Caco-2 (cell line): ENCODE measurements around the gene ITPR1. TPM values are rescaled to one million over a fixed set of nuclear protein-coding genes. Genes with fewer than 3 reads are reported as not detected.

Experiments
- BruUV-seq: library from RNA; stranded (reverse); fragments of 400-500 nt; replicated peaks from 2 replicates; lab custom pipeline; 2021; lab: Mats Ljungman, UMichigan
- CTCF ChIA-PET: fragments of 300-600 bp; sonication (Branson Sonifier 250); formaldehyde crosslinking; loops from one replicate; lab custom pipeline; 2022; ENCODE audit warnings: antibody characterized with exemption; lab: Charles Lee
- POLR2A ChIA-PET: fragments of 300-600 bp; sonication (Branson Sonifier 250); formaldehyde crosslinking; loops from one replicate; lab custom pipeline; 2022; ENCODE audit warnings: antibody characterized with exemption; lab: Charles Lee
- DNase-seq, 2 experiments: peaks; one replicate each; pipeline versions ENCODE4 v3.0.0 to v3.0.0-alpha.2; 2020 to 2022
- H3K27me3 ChIP-seq: replicated peaks from 2 replicates; pipeline ENCODE4 v1.6.0; 2011; ENCODE audit warnings: low read length; ENCODE audit not compliant: control insufficient read depth, insufficient read depth
- H3K36me3 ChIP-seq: 2 replicates; pipeline ENCODE4 v1.5.1; 2011; ENCODE audit warnings: low read length; ENCODE audit not compliant: control insufficient read depth, insufficient read depth
- H3K4me1 ChIP-seq: fragments of 250-450 bp; sonication (Bioruptor Pico); 2 replicates; pipeline ENCODE4 v1.5.1; 2020; ENCODE audit warnings: mild to moderate bottlenecking
- H3K4me3 ChIP-seq: 2 replicates; pipeline ENCODE4 v1.5.1; 2011; ENCODE audit warnings: low read depth, mild to moderate bottlenecking, control low read depth, low read length
- H3K9me3 ChIP-seq: fragments of 250-450 bp; sonication (Bioruptor Pico); 2 replicates; pipeline ENCODE4 v1.5.1; 2020; ENCODE audit warnings: mild to moderate bottlenecking, moderate library complexity
- H3K27ac Mint-ChIP-seq: one replicate; pipeline ENCODE4 v1.8.0; 2022; ENCODE audit warnings: mixed read lengths; ENCODE audit not compliant: unreplicated experiment
- H3K27me3 Mint-ChIP-seq: one replicate; pipeline ENCODE4 v1.8.0; 2022; ENCODE audit warnings: mixed read lengths; ENCODE audit not compliant: insufficient read depth, unreplicated experiment
- H3K36me3 Mint-ChIP-seq: one replicate; pipeline ENCODE4 v1.8.0; 2022; ENCODE audit warnings: mild to moderate bottlenecking, mixed read lengths; ENCODE audit not compliant: insufficient read depth, unreplicated experiment
- H3K4me1 Mint-ChIP-seq: one replicate; pipeline ENCODE4 v1.8.0; 2022; ENCODE audit warnings: low read depth, mixed read lengths; ENCODE audit not compliant: unreplicated experiment
- H3K4me3 Mint-ChIP-seq: one replicate; pipeline ENCODE4 v1.8.0; 2022; ENCODE audit warnings: mild to moderate bottlenecking, moderate library complexity, mixed read lengths; ENCODE audit not compliant: unreplicated experiment
- H3K9me3 Mint-ChIP-seq: one replicate; pipeline ENCODE4 v1.8.0; 2022; ENCODE audit warnings: mixed read lengths; ENCODE audit not compliant: unreplicated experiment
- CTCF ChIP-seq, 2 experiments: fragments of 200-600 bp in 1 of 2; IDR thresholded peaks; 1 replicate in 1 of 2; 2 replicates in 1 of 2; pipeline versions ENCODE4 v1.5.1 to v1.8.0; 2011 to 2022; ENCODE audit warnings: antibody characterized with exemption in 1 of 2, control low read depth in 1 of 2, inconsistent platforms in 1 of 2, low read depth in 1 of 2, low read length in 1 of 2, mild to moderate bottlenecking in 1 of 2, moderate library complexity in 1 of 2; ENCODE audit not compliant: insufficient read depth in 1 of 2, severe bottlenecking in 1 of 2, unreplicated experiment in 1 of 2
- intact Hi-C: fragments of 100-400 bp; cut with micrococcal nuclease; formaldehyde crosslinking; loops from one replicate; pipeline ENCODE4 v1.10.0; 2022; ENCODE audit not compliant: unreplicated experiment
- total RNA-seq: library from RNA; stranded (reverse); gene quantifications from 2 replicates; pipeline ENCODE4 v1.2.3, GENCODE V29; 2022

ITPR1 gene
- total RNA-seq, 1 experiment from 2014 or later, result 10.4 TPM

- ChIA-PET CTCF (no interaction called here), POLR2A (no interaction called here)
- Mint-ChIP-seq H3K4me1 (peaks cover 6% of the 10 kb centered on the region), H3K36me3 (peaks cover 11% of the 10 kb centered on the region), H3K4me3 (no peak overlapping the region), H3K27ac (no peak overlapping the region), H3K9me3 (no peaks in the 10 kb centered on the region), H3K27me3 (no peaks in the 10 kb centered on the region)
- Histone ChIP-seq H3K27me3 (no peaks in the 10 kb centered on the region), H3K4me1 (peaks cover 11% of the 10 kb centered on the region), H3K36me3 (no peaks in the 10 kb centered on the region), H3K4me3 (no peak overlapping the region), H3K9me3 (no peaks in the 10 kb centered on the region)
- intact Hi-C loops, result no loop called here
- TF ChIP-seq CTCF (IDR thresholded peaks at IDR 0.05; ENCODE audit: insufficient read depth in 1 of 2, low read depth in 1 of 2, low read length in 1 of 2, severe bottlenecking in 1 of 2, unreplicated experiment in 1 of 2), result no peak
- BruUV-seq, result no TSS peak
- DNase-seq, result no peak
Measured at GRCh38 chr3:4462369-4463040, 30.6 kb upstream of the ITPR1 start.

- peaks cover 11% of the 10 kb centered on the region for H3K4me1 ChIP-seq
- no peak for DNase-seq
- H3K9me3 Mint-ChIP-seq, result no peaks in the 10 kb centered on the region
- no peak overlapping the region for H3K27ac Mint-ChIP-seq
- H3K27me3 ChIP-seq, result no peaks in the 10 kb centered on the region
- ChIA-PET CTCF (no interaction called here), POLR2A (no interaction called here)
- H3K27me3 Mint-ChIP-seq, result no peaks in the 10 kb centered on the region
- H3K4me1 Mint-ChIP-seq, result peaks cover 6% of the 10 kb centered on the region
- H3K4me3 Mint-ChIP-seq, result no peak overlapping the region
- H3K36me3 Mint-ChIP-seq, result peaks cover 11% of the 10 kb centered on the region
- intact Hi-C loops, result no loop called here
- no peaks in the 10 kb centered on the region for H3K9me3 ChIP-seq
- TSS peak; percentile 15 for BruUV-seq
- no peak for TF ChIP-seq CTCF (IDR thresholded peaks at IDR 0.05; ENCODE audit: insufficient read depth in 1 of 2, low read depth in 1 of 2, low read length in 1 of 2, severe bottlenecking in 1 of 2, unreplicated experiment in 1 of 2)
- no peaks in the 10 kb centered on the region for H3K36me3 ChIP-seq
- H3K4me3 ChIP-seq, result no peak overlapping the region
Measured at GRCh38 chr3:4464576-4464975, 28.6 kb upstream of the ITPR1 start.

GRCh38 chr3:4466741-4467521 is 26.2 kb upstream of the ITPR1 start, which contains the start of gene SUMF1:
Gene SUMF1, minus strand, starts transcription at chr3:4467269. Its CDS starts 24 bp downstream, at chr3:4467245.
- Mint-ChIP-seq H3K9me3 (no peaks in the 10 kb centered on the region), H3K4me1 (peaks cover 6% of the 10 kb centered on the region), H3K27ac (peak within 1 kb of the TSS; percentile 93), H3K36me3 (peaks cover 11% of the 10 kb centered on the region), H3K4me3 (peak within 1 kb of the TSS; percentile 85), H3K27me3 (peaks cover under 1% of the 10 kb centered on the region)
- BruUV-seq, result TSS peak; percentile 42
- Histone ChIP-seq H3K27me3 (no peaks in the 10 kb centered on the region), H3K36me3 (no peaks in the 10 kb centered on the region), H3K9me3 (no peaks in the 10 kb centered on the region), H3K4me1 (peaks cover 7% of the 10 kb centered on the region), H3K4me3 (peak within 1 kb of the TSS; percentile 78)
- ChIA-PET CTCF (interaction anchor here (0.6 to 1.0 kb wide), 2 partner anchors 116 to 167 kb away, joined by 3 to 4 read pairs; no protein-coding TSS in a partner anchor), POLR2A (interaction anchor here (0.6 to 1.6 kb wide), 3 partner anchors 26 to 289 kb away, joined by 3 to 28 read pairs (median 3); partner anchors contain the start of gene ITPR1)
- DNase-seq, result peak; percentile 82 to 84
- intact Hi-C loops, result loop anchor here (1.0 to 2.0 kb wide), 2 partner anchors 26 to 116 kb away; partner anchors contain the start of gene ITPR1
- TF ChIP-seq CTCF (IDR thresholded peaks at IDR 0.05; ENCODE audit: insufficient read depth in 1 of 2, low read depth in 1 of 2, low read length in 1 of 2, severe bottlenecking in 1 of 2, unreplicated experiment in 1 of 2), result no peak
